Tibial nerve (tissue), 4 donors: Measurements from ENCODE around the gene GPR37L1.

Experiments used
- CTCF ChIP-seq, 5 experiments: fragments of 200-600 bp in 3 of 5; fragments of 450-650 bp in 2 of 5; sonication (generic) in 3 of 5; IDR thresholded peaks; one replicate each; pipeline ENCODE4 v1.5.1; 2016 to 2019; ENCODE audit warnings: antibody characterized with exemption in 5 of 5, mild to moderate bottlenecking in 3 of 5, moderate library complexity in 2 of 5
- EP300 ChIP-seq, 2 donors: sonication (generic); formaldehyde crosslinking; IDR thresholded peaks; one replicate each; pipeline ENCODE4 v1.6.1; 2017; ENCODE audit warnings: antibody characterized with exemption in 2 of 2, mild to moderate bottlenecking in 1 of 2
- POLR2A ChIP-seq, 2 donors: fragments of 450-650 bp; IDR thresholded peaks; one replicate each; pipeline ENCODE4 v1.6.1; 2017; ENCODE audit warnings: antibody characterized with exemption in 2 of 2, mild to moderate bottlenecking in 2 of 2, moderate library complexity in 2 of 2

DNA sequence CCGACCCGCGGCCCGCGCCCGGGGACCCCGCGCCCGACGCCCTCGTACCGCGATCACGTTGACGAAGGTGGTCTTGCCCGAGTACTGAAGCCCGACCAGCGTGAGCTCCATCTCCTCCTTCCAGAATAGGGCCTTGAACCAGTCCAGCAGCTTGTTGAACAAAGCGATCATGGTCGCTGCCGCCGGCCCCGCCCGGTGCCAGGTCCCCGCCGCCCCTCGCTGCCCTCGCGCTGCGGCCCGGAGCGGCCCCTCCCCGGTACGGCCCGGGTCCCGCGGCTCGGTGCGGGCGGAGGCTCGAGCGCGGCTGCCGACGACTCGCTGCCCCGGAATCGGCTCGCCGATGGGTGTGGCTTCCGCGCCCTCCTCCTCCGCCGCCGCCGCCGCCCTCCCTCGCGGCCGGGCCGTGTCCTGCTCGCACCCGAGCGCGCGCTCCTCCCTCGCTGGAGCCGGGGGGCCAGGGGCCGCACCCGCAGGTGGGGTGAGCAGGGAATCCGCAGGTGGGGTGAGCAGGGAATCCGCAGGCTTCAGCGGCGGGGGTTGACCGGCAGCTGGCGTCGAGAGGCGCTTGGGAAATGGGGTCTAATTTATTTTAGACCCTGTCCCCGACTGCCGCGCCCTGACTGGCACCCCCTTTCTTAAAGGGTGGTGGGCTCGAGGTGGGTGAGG, 21.8 kb downstream of the GPR37L1 start, which contains the start of gene ARL8A:
- peak in 1 of 2 donors; percentile 36 for TF ChIP-seq EP300 (IDR thresholded peaks at IDR 0.05)
- peak in 1 of 5 experiments; percentile 14 for TF ChIP-seq CTCF (IDR thresholded peaks at IDR 0.05)
- TF ChIP-seq POLR2A (IDR thresholded peaks at IDR 0.05): peak; percentile 67 to 77
